Measurements from ENCODE around the gene CILP. TPM values are rescaled to one million over a fixed set of nuclear protein-coding genes. Genes with fewer than 3 reads are reported as not detected.
A peak's percentile ranks its signal among the peaks of the same experiment; 100 is the strongest.

CILP gene
- total RNA-seq, 1 donor from 2014 or later: 27.3 TPM

- no peak for DNase-seq (ENCODE audit: low spot score)
Measured at GRCh38 chr15:65222891-65223290, 11.6 kb upstream of the CILP start.

GRCh38 chr15:65221697-65222096 is 10.4 kb upstream of the CILP start:
- DNase-seq (ENCODE audit: low spot score): no peak

- no peak for DNase-seq (ENCODE audit: low spot score)
Measured at GRCh38 chr15:65219137-65219536, 7.9 kb upstream of the CILP start.

GRCh38 chr15:65217526-65218482 is 6.5 kb upstream of the CILP start:
- DNase-seq (ENCODE audit: low spot score): no peak

- DNase-seq (ENCODE audit: low spot score): no peak
Measured at GRCh38 chr15:65215496-65215895, 4.2 kb upstream of the CILP start.

GRCh38 chr15:65214010-65214409 is 2.7 kb upstream of the CILP start:
- DNase-seq (ENCODE audit: low spot score): no peak

- DNase-seq (ENCODE audit: low spot score): no peak
Measured at GRCh38 chr15:65213241-65213640, 2.0 kb upstream of the CILP start.

- DNase-seq (ENCODE audit: low spot score): no peak
Measured at GRCh38 chr15:65212097-65212496, 824 bp upstream of the CILP start.

- DNase-seq (ENCODE audit: low spot score): no peak
Measured at GRCh38 chr15:65211482-65211982, 259 bp upstream of the CILP start.

- no peak for DNase-seq (ENCODE audit: low spot score)
Measured at GRCh38 chr15:65209701-65210643, 1.3 kb downstream of the CILP start.

GRCh38 chr15:65208647-65209046 is 2.6 kb downstream of the CILP start:
- no peak for DNase-seq (ENCODE audit: low spot score)

GRCh38 chr15:65207280-65207840 is 3.9 kb downstream of the CILP start:
- no peak for DNase-seq (ENCODE audit: low spot score)

GRCh38 chr15:65206750-65207149 is 4.5 kb downstream of the CILP start:
- peak; percentile 60 for DNase-seq (ENCODE audit: low spot score)

- peak; percentile 49 for DNase-seq (ENCODE audit: low spot score)
Measured at GRCh38 chr15:65204931-65205660, 6.2 kb downstream of the CILP start.

GRCh38 chr15:65204236-65204930 is 6.9 kb downstream of the CILP start:
- DNase-seq (ENCODE audit: low spot score): peak; percentile 74

- DNase-seq (ENCODE audit: low spot score): no peak
Measured at GRCh38 chr15:65201918-65202317, 9.4 kb downstream of the CILP start.

GRCh38 chr15:65198571-65198970 is 12.7 kb downstream of the CILP start:
- peak; percentile 64 for DNase-seq (ENCODE audit: low spot score)

GRCh38 chr15:65197337-65197645 is 14.0 kb downstream of the CILP start:
- no peak for DNase-seq (ENCODE audit: low spot score)

GRCh38 chr15:65196637-65197336 is 14.5 kb downstream of the CILP start:
- DNase-seq (ENCODE audit: low spot score): peak; percentile 85

- peak; percentile 45 for DNase-seq (ENCODE audit: low spot score)
Measured at GRCh38 chr15:65195548-65195923, 15.7 kb downstream of the CILP start.
